HFFc6 (cell line): ENCODE results near the gene ACTR2. TPM values are rescaled to one million over a fixed set of nuclear protein-coding genes. Genes with fewer than 3 reads are reported as not detected.
"Not testable (repeated sequence)": the region's sequence is repeated elsewhere in the genome, so short reads cannot be mapped to it uniquely, and the experiment has no call there.

Experiments
- DNase-seq: peaks from one replicate; pipeline ENCODE4 v3.0.0-alpha.2; 2018
- H3K27ac Mint-ChIP-seq: 2 replicates; pipeline ENCODE4 v1.8.0; 2020; ENCODE audit warnings: mild to moderate bottlenecking, mixed read lengths
- H3K27me3 Mint-ChIP-seq: 2 replicates; pipeline ENCODE4 v1.8.0; 2021; ENCODE audit warnings: mild to moderate bottlenecking, moderate library complexity, mixed read lengths; ENCODE audit not compliant: insufficient read depth
- H3K36me3 Mint-ChIP-seq: 2 replicates; pipeline ENCODE4 v1.8.0; 2021; ENCODE audit warnings: low read depth, mixed read lengths
- H3K4me1 Mint-ChIP-seq: 2 replicates; pipeline ENCODE4 v1.8.0; 2020; ENCODE audit warnings: low read depth, mixed read lengths
- H3K4me3 Mint-ChIP-seq: 2 replicates; pipeline ENCODE4 v1.8.0; 2020; ENCODE audit warnings: mild to moderate bottlenecking, moderate library complexity, mixed read lengths
- H3K9me3 Mint-ChIP-seq: 2 replicates; pipeline ENCODE4 v1.8.0; 2020; ENCODE audit warnings: mild to moderate bottlenecking, mixed read lengths
- total RNA-seq, 6 experiments: library from RNA; stranded (reverse); fragmentation: NEBNext Ultra II Directional; extraction: Animal tissue kit (Norgen Biotek cat#: 25700); gene quantifications; 2 replicates in 1 of 6; 3 replicates in 5 of 6; pipeline ENCODE4 v1.2.3, GENCODE V29; 2021
- TF ChIP-seq, protein P1 (sequence below): fragments of 200-600 bp; sonication (generic); IDR thresholded peaks from 2 replicates; pipeline ENCODE4 v1.5.0; 2021; ENCODE audit warnings: antibody characterized with exemption, mild to moderate bottlenecking

Gene ACTR2
- total RNA-seq, 6 experiments from 2014 or later = 412 to 450 (median 427) TPM

DNA sequence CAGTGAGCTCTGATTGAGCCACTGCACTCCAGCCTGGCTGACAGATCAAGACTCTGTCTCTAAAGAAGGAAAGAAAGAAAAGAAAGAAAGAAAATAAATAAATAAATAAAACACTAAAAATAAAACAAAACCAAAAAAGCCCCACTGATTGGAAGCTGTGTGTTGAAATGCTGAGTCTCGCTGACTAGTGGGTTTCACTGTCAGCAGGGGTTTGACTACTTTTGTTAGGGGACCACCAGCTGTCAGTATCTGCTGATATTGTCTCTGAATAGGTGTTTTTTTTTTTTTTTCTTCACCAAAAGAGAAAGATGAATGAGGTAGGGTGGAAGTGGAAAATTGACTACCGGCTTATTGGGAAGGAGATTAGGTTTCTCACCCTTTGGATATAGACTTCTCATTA lies 12.8 kb upstream of the ACTR2 start:
- Mint-ChIP-seq H3K27ac (no peak overlapping the region), H3K9me3 (no peaks in the 10 kb centered on the region), H3K36me3 (no peaks in the 10 kb centered on the region), H3K4me3 (no peak overlapping the region), H3K27me3 (no peaks in the 10 kb centered on the region), H3K4me1 (no peaks in the 10 kb centered on the region)
- TF ChIP-seq, protein P1, sequence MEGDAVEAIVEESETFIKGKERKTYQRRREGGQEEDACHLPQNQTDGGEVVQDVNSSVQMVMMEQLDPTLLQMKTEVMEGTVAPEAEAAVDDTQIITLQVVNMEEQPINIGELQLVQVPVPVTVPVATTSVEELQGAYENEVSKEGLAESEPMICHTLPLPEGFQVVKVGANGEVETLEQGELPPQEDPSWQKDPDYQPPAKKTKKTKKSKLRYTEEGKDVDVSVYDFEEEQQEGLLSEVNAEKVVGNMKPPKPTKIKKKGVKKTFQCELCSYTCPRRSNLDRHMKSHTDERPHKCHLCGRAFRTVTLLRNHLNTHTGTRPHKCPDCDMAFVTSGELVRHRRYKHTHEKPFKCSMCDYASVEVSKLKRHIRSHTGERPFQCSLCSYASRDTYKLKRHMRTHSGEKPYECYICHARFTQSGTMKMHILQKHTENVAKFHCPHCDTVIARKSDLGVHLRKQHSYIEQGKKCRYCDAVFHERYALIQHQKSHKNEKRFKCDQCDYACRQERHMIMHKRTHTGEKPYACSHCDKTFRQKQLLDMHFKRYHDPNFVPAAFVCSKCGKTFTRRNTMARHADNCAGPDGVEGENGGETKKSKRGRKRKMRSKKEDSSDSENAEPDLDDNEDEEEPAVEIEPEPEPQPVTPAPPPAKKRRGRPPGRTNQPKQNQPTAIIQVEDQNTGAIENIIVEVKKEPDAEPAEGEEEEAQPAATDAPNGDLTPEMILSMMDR = no peak
- no peak for DNase-seq

DNA sequence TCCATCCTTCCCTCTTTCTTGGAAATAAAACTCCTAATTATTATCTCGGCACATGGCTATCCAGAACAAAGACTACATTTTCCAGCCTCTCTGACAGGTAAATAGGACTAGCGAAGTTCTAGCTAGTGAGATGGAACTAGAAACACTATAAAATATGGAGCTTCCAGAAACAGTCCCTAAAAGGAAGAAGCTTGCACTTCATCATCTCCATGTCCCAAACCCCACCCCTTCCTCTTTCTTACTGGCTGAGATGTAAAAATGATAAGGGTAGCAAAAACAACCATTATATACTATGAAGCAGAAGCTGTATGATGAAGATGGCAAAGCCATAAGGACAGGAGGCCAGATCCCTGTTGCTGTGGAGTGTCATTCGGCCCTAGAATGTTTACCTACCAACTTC lies 11.7 kb upstream of the ACTR2 start:
- H3K27me3 Mint-ChIP-seq = no peaks in the 10 kb centered on the region
- no peak overlapping the region for H3K4me3 Mint-ChIP-seq
- no peak overlapping the region for H3K27ac Mint-ChIP-seq

DNA sequence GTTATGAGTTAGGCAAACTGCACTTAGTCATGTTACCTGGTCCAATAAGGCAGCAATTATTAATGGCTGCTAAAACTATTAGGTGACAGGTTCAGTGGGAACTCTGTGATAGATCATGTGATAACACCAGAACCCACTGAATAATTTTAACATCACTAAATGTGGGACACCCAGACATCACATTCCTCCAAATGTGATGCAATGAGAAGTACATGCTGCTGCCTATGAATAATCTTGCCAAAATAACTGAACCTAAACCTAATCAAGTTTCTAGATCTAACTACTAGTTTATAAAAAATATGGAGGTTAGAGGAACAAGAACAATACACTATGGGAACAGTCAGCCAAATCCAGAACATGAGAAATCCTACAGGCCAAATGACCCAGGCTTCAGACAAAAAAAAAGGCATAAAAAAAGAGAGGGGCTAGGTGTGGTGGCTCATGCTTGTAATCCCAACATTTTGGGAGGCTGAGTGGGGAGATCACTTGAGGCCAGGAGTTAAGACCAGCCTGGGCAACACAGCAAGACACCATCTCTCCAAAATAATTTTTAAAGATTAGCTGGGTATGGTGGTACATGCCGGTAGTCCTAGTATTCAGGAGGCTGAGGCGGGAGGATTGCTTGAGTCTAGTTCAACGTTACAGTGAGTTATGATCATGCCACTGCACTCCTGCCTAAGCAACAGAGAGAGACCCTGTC lies 7.0 kb upstream of the ACTR2 start:
- Mint-ChIP-seq H3K4me1 (peaks cover 9% of the 10 kb centered on the region), H3K9me3 (no peaks in the 10 kb centered on the region), H3K27me3 (no peaks in the 10 kb centered on the region), H3K36me3 (no peaks in the 10 kb centered on the region), H3K4me3 (no peak overlapping the region), H3K27ac (peak overlapping the region; percentile 38)
- TF ChIP-seq, protein P1 = no peak
- peak; percentile 25 for DNase-seq

More for the DNA sequence above, 11.7 kb upstream of the ACTR2 start:
- Mint-ChIP-seq H3K4me1 (peaks cover 7% of the 10 kb centered on the region), H3K36me3 (no peaks in the 10 kb centered on the region), H3K9me3 (no peaks in the 10 kb centered on the region)
- TF ChIP-seq, protein P1 = no peak
- DNase-seq = no peak

DNA sequence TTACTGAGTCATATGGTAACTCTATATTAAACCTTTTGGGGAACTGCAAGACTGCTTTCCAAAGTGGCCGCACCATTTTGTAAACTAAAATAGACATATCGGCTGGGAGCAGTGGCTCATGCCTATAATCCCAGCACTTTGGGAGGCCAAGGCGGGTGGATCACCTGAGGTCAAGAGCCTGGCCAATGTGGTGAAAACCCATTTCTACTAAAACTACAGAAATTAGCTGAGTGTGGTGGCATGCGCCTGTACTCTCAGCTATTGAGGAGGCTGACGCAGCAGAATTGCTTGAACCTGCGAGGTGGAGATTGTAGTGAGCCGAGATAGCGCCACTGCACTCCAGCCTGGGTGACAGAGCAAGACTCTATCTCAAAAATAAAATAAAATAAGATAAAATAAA lies 6.4 kb upstream of the ACTR2 start:
- peaks cover 12% of the 10 kb centered on the region for H3K4me1 Mint-ChIP-seq
- not testable (repeated sequence) for DNase-seq, H3K27me3 Mint-ChIP-seq, H3K9me3 Mint-ChIP-seq, H3K36me3 Mint-ChIP-seq, H3K4me3 Mint-ChIP-seq, H3K27ac Mint-ChIP-seq

DNA sequence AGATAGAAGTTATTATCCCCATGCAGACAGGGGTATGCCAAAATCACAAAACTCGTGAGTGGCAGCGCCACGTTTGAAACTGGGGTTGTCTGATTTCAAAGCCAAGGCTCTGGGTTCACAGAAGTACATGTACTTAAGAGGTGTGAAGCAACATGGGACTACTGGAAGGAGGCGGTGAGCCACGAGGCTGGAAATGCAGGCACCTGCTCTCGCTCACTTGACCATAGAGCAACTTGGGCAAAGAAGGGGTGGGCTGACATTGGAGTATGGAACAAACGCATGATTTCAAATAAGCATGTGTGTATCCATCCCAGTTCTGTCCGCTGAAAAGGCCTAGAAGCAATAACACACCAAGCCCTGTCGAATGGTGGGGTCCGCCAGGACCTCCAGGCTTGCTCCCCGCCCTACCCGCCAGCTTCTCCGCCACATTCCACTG lies 593 bp upstream of the ACTR2 start:
- peak overlapping the region; percentile 99 for H3K4me3 Mint-ChIP-seq
- DNase-seq = no peak
- H3K9me3 Mint-ChIP-seq = peaks cover 4% of the 10 kb centered on the region; the same call in 1 of the 2 replicates
- H3K27ac Mint-ChIP-seq = peak overlapping the region; percentile 98
- H3K27me3 Mint-ChIP-seq = peaks cover 2% of the 10 kb centered on the region; the same call in 1 of the 2 replicates
- H3K4me1 Mint-ChIP-seq = peaks cover 35% of the 10 kb centered on the region
- TF ChIP-seq, protein P1 = no peak
- peaks cover 19% of the 10 kb centered on the region for H3K36me3 Mint-ChIP-seq

DNA sequence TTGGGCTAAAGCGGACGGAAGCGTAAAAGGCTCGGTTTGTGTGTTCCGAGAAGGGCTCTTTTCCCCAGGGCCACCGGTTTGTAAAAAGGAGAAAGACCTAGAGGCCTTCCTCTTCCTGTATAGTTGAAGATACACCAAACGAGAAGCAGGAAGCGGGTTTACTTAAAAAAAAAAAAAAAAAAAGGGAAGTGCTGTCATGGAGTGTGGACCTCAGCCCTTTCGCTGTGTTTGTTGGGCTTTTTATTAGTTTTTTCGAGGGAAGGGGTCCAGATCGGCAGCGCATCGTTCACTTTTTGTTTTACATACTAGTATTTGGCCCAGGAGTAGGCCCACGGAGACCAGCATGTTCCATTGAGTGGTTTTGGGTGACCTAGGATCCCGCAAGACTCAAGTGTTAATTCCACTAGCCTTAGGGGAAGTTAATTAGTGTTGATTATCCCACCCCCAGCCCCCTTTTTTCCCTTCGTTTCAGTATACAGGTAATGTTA lies 676 bp downstream of the ACTR2 start:
- Mint-ChIP-seq H3K27me3 (peaks cover 2% of the 10 kb centered on the region; the same call in 1 of the 2 replicates), H3K9me3 (peaks cover 4% of the 10 kb centered on the region; the same call in 1 of the 2 replicates), H3K27ac (peak overlapping the region; percentile 98), H3K36me3 (peaks cover 28% of the 10 kb centered on the region), H3K4me1 (peaks cover 45% of the 10 kb centered on the region), H3K4me3 (peak overlapping the region; percentile 99)
- peak; percentile 18 for DNase-seq
- TF ChIP-seq, protein P1 = no peak
